Endothelial cell of umbilical vein (primary cell): ENCODE measurements around the gene MEPCE. TPM values are rescaled to one million over a fixed set of nuclear protein-coding genes. Genes with fewer than 3 reads are reported as not detected.

Experiments
- BruUV-seq: library from RNA; stranded (reverse); fragments of 400-500 nt; replicated peaks from 2 replicates; lab custom pipeline; 2021; lab: Mats Ljungman, UMichigan
- CTCF ChIA-PET: fragments of 300-600, 350-600 bp; sonication (Branson Sonifier 250); formaldehyde crosslinking; loops from one replicate; lab custom pipeline; 2021; ENCODE audit warnings: antibody characterized with exemption, inconsistent platforms; lab: Charles Lee
- POLR2A ChIA-PET: fragments of 300-600, 350-600 bp; sonication (Branson Sonifier 250); formaldehyde crosslinking; loops from one replicate; lab custom pipeline; 2021; ENCODE audit warnings: antibody characterized with exemption, inconsistent platforms; lab: Charles Lee
- DNase-seq: peaks from one replicate; pipeline ENCODE4 v3.0.0-alpha.2; 2011; ENCODE audit warnings: low read depth, low spot score
- FAIRE-seq: peaks from 2 replicates; lab custom pipeline; 2011; peaks lifted over from hg19 to GRCh38; lab: Jason Lieb, UNC
- H2AFZ ChIP-seq: 2 replicates; pipeline ENCODE4 v1.6.0; 2012; ENCODE audit warnings: low read depth, low read length, control low read depth, inconsistent platforms
- H3K27ac ChIP-seq: 2 replicates; pipeline ENCODE4 v1.5.1; 2011; ENCODE audit warnings: low read depth, mild to moderate bottlenecking, control low read depth, low read length, moderate library complexity; ENCODE audit not compliant: insufficient read depth
- H3K27me3 ChIP-seq, 2 experiments: 2 replicates each; pipeline versions ENCODE4 v1.6.0 to v1.6.1; 2011; ENCODE audit warnings: low read length in 2 of 2, mixed read lengths in 1 of 2; ENCODE audit not compliant: control insufficient read depth in 2 of 2, insufficient read depth in 2 of 2
- H3K36me3 ChIP-seq, 2 experiments: 2 replicates in 1 of 2; 3 replicates in 1 of 2; pipeline ENCODE4 v1.5.1; 2011; ENCODE audit warnings: low read length in 2 of 2, mild to moderate bottlenecking in 1 of 2, moderate library complexity in 1 of 2; ENCODE audit not compliant: control insufficient read depth in 2 of 2, insufficient read depth in 2 of 2; ENCODE audit errors: extremely low read depth in 1 of 2
- H3K4me1 ChIP-seq: 3 replicates; pipeline ENCODE4 v1.5.1; 2011; ENCODE audit warnings: mild to moderate bottlenecking, low read length; ENCODE audit not compliant: control insufficient read depth, insufficient read depth; ENCODE audit errors: extremely low read depth
- H3K4me2 ChIP-seq: 2 replicates; pipeline ENCODE4 v1.6.1; 2011; ENCODE audit warnings: low read length, control low read depth, mixed read lengths; ENCODE audit not compliant: insufficient read depth
- H3K4me3 ChIP-seq, 3 experiments: fragments of 200-600 bp in 1 of 3; sonication (generic), shearing (Covaris generic) in 1 of 3; replicated peaks in 1 of 3; 2 replicates each; pipeline ENCODE4 v1.5.1; 2011 to 2016; ENCODE audit warnings: control low read depth in 3 of 3, low read length in 3 of 3, mild to moderate bottlenecking in 2 of 3, inconsistent platforms in 1 of 3, low read depth in 1 of 3, moderate library complexity in 1 of 3; ENCODE audit not compliant: insufficient read depth in 1 of 3
- H3K79me2 ChIP-seq: 2 replicates; pipeline ENCODE4 v1.6.0; 2012; ENCODE audit warnings: low read length, inconsistent platforms; ENCODE audit not compliant: control insufficient read depth, insufficient read depth
- H3K9ac ChIP-seq: replicated peaks from 2 replicates; pipeline ENCODE3; 2011; ENCODE audit warnings: low read length, control low read depth; ENCODE audit not compliant: insufficient read depth; ENCODE audit errors: extremely low read depth
- H3K9me1 ChIP-seq: replicated peaks from 3 replicates; pipeline ENCODE4 v1.6.0; 2011; ENCODE audit warnings: mild to moderate bottlenecking, low read length; ENCODE audit not compliant: control insufficient read depth, insufficient read depth; ENCODE audit errors: extremely low read depth
- H3K9me3 ChIP-seq: replicated peaks from 2 replicates; pipeline ENCODE4 v1.5.1; 2012; ENCODE audit warnings: low read length, inconsistent platforms; ENCODE audit not compliant: control insufficient read depth, insufficient read depth
- H4K20me1 ChIP-seq: replicated peaks from 2 replicates; pipeline ENCODE3; 2011; ENCODE audit warnings: mild to moderate bottlenecking, low read length; ENCODE audit not compliant: control insufficient read depth, insufficient read depth; ENCODE audit errors: extremely low read depth
- EZH2 ChIP-seq: IDR thresholded peaks from 2 replicates; pipeline ENCODE4 v1.6.1; 2012; ENCODE audit warnings: borderline replicate concordance, low read depth, mild to moderate bottlenecking, moderate library complexity, low read length, inconsistent platforms; ENCODE audit not compliant: severe bottlenecking
- FOS ChIP-seq: IDR thresholded peaks from 2 replicates; pipeline ENCODE4 v1.6.1; 2011; ENCODE audit warnings: mild to moderate bottlenecking, low read length, moderate library complexity, borderline replicate concordance; ENCODE audit not compliant: insufficient read depth
- GATA2 ChIP-seq: IDR thresholded peaks from 2 replicates; pipeline ENCODE4 v1.7.0; 2011; ENCODE audit warnings: low read depth, mild to moderate bottlenecking, moderate library complexity, mixed read lengths, low read length; ENCODE audit not compliant: insufficient read length, insufficient read depth
- JUN ChIP-seq: IDR thresholded peaks from 2 replicates; pipeline ENCODE4 v1.6.1; 2011; ENCODE audit warnings: borderline replicate concordance, low read depth; ENCODE audit not compliant: insufficient read length, insufficient read depth
- MYC ChIP-seq: IDR thresholded peaks from one replicate; pipeline ENCODE4 v1.6.1; 2011; ENCODE audit warnings: mild to moderate bottlenecking, low read depth, low read length
- POLR2A ChIP-seq: IDR thresholded peaks from 2 replicates; pipeline ENCODE4 v1.6.1; 2012; ENCODE audit warnings: low read depth, mild to moderate bottlenecking, control low read depth, low read length
- POLR2AphosphoS5 ChIP-seq: IDR thresholded peaks from 2 replicates; pipeline ENCODE4 v1.6.1; 2012; ENCODE audit warnings: low read depth, mild to moderate bottlenecking, control low read depth, low read length, moderate library complexity; ENCODE audit not compliant: insufficient read depth
- dilution Hi-C: fragments of 300-500 bp; cut with MboI; formaldehyde crosslinking; loops from one replicate; pipeline ENCODE4 v1.15.0; 2019; ENCODE audit warnings: low sequenced_read_pairs; ENCODE audit not compliant: extremely low pct_ligation_motif_present
- intact Hi-C: fragments of 100-400 bp; cut with micrococcal nuclease; formaldehyde crosslinking; loops from one replicate; pipeline ENCODE4 v1.10.0; 2022
- polyA plus RNA-seq, 4 experiments: library from polyadenylated mRNA; depleted of rRNA in 3 of 4; stranded (reverse) in 3 of 4; unstranded in 1 of 4; fragments of >200 nt; gene quantifications; 2 replicates each; pipeline versions ENCODE4 v1.2.1 to v1.2.3, GENCODE V29; 2011 to 2012; ENCODE audit warnings: missing spikeins in 1 of 4
- total RNA-seq: library from RNA; stranded (reverse); gene quantifications from 2 replicates; pipeline ENCODE4 v1.2.3, GENCODE V29; 2021
- TF ChIP-seq, protein P1 (sequence below), 2 donors: IDR thresholded peaks; 1 replicate in 1 of 2; 2 replicates in 1 of 2; pipeline ENCODE4 v1.5.1; 2011; ENCODE audit warnings: low read length in 2 of 2, mild to moderate bottlenecking in 2 of 2, moderate library complexity in 2 of 2, control low read depth in 1 of 2, inconsistent platforms in 1 of 2, low read depth in 1 of 2; ENCODE audit not compliant: insufficient read depth in 1 of 2; ENCODE audit errors: extremely low read depth in 1 of 2
- TF ChIP-seq, protein P2 (sequence below): IDR thresholded peaks from 2 replicates; pipeline ENCODE4 v1.6.1; 2011; ENCODE audit not compliant: insufficient read depth, insufficient read length

Gene MEPCE
- total and polyA plus RNA-seq, 2 donors (not counting 3 experiments of a cell fraction or from before 2014, with no cell fraction given): 23.3 to 45.8 TPM

DNA sequence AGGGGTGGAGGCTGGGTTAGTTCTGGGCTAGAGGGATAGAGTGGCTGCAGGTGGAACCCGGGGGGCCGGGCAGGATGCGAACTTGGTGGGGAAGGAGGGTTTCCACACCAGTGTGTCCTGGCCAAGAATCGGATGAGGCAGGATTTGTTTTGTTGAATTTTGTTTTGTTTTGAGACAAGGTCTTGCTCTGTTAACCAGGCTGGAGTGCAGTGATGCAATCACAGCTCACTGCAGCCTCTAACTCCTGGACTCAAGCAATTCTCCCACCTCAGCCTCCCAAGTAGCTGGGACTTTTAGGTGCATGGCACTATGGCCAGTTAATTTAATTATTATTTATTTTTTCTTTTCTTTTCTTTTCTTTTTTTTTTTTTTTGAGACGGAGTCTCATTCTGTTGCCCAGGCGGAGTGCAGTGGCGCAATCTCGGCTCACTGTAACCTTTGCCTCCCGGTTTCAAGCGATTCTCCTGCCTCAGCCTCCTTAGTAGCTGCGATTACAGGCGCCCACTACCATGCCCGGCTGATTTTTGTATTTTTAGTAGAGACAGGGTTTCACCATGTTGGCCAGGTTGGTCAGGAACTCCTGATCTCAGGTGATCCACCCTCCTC is 19.7 kb downstream of the MEPCE start:
- H3K27me3 ChIP-seq: no peaks in the 10 kb centered on the region
- no peaks in the 10 kb centered on the region for H4K20me1 ChIP-seq
- H3K27ac ChIP-seq: no peak overlapping the region
- dilution Hi-C loops: no loop called here
- H3K9me3 ChIP-seq: no peaks in the 10 kb centered on the region
- H3K9me1 ChIP-seq: no peaks in the 10 kb centered on the region
- ChIA-PET CTCF (interaction anchor here (0.7 to 2.3 kb wide), 4 partner anchors 13 to 105 kb away, joined by 3 to 9 read pairs (median 6); partner anchors contain the start of gene PPP1R35), POLR2A (interaction anchor here (1.7 kb wide), 1 partner anchor 20 kb away, joined by 7 read pairs; the partner anchor contains the start of genes MEPCE and ZCWPW1)
- no peaks in the 10 kb centered on the region for H3K79me2 ChIP-seq
- no peak for DNase-seq
- FAIRE-seq: no peak
- no peak overlapping the region for H2AFZ ChIP-seq
- BruUV-seq: no TSS peak
- no peak for TF ChIP-seq JUN
- no peak for TF ChIP-seq GATA2
- TF ChIP-seq MYC: no peak
- TF ChIP-seq, protein P1, sequence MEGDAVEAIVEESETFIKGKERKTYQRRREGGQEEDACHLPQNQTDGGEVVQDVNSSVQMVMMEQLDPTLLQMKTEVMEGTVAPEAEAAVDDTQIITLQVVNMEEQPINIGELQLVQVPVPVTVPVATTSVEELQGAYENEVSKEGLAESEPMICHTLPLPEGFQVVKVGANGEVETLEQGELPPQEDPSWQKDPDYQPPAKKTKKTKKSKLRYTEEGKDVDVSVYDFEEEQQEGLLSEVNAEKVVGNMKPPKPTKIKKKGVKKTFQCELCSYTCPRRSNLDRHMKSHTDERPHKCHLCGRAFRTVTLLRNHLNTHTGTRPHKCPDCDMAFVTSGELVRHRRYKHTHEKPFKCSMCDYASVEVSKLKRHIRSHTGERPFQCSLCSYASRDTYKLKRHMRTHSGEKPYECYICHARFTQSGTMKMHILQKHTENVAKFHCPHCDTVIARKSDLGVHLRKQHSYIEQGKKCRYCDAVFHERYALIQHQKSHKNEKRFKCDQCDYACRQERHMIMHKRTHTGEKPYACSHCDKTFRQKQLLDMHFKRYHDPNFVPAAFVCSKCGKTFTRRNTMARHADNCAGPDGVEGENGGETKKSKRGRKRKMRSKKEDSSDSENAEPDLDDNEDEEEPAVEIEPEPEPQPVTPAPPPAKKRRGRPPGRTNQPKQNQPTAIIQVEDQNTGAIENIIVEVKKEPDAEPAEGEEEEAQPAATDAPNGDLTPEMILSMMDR (IDR thresholded peaks at IDR 0.05; ENCODE audit: extremely low read depth in 1 of 2, insufficient read depth in 1 of 2, low read depth in 1 of 2, low read length in 2 of 2): no peak
- TF ChIP-seq, protein P2, sequence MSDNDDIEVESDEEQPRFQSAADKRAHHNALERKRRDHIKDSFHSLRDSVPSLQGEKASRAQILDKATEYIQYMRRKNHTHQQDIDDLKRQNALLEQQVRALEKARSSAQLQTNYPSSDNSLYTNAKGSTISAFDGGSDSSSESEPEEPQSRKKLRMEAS: no peak
- no peak for TF ChIP-seq EZH2
- TF ChIP-seq POLR2AphosphoS5: no peak
- TF ChIP-seq FOS: no peak
- TF ChIP-seq POLR2A: no peak
- no peaks in the 10 kb centered on the region for H3K36me3 ChIP-seq
- H3K9ac ChIP-seq: no peak overlapping the region
- H3K4me1 ChIP-seq: peaks cover 24% of the 10 kb centered on the region
- no peak overlapping the region for H3K4me3 ChIP-seq
- H3K4me2 ChIP-seq: no peak overlapping the region
- intact Hi-C loops: no loop called here
